GM23338 (cell line): ENCODE measurements around the gene LOXL3. TPM values are rescaled to one million over a fixed set of nuclear protein-coding genes. Genes with fewer than 3 reads are reported as not detected.
A peak's percentile ranks its signal among the peaks of the same experiment; 100 is the strongest.

ENCODE experiments used
- ATAC-seq: fragments of 200-7000 bp; cut with Tn5 transposase; 3 replicates; pipeline ENCODE4 v1.9.1; 2020
- DNase-seq: peaks from one replicate; pipeline ENCODE4 v3.0.0-alpha.2; 2015; ENCODE audit warnings: low spot score
- H2AFZ ChIP-seq: fragments of 200-600 bp; sonication (generic); 2 replicates; pipeline ENCODE4 v1.8.0; 2016; ENCODE audit warnings: antibody characterized with exemption, mild to moderate bottlenecking, moderate library complexity
- H3F3A ChIP-seq: fragments of 200-600 bp; sonication (generic); replicated peaks from 2 replicates; pipeline ENCODE4 v1.8.0; 2017; ENCODE audit warnings: antibody characterized with exemption, mixed run types, low read depth
- H3K27ac ChIP-seq: fragments of 200-600 bp; sonication (generic); 2 replicates; pipeline ENCODE4 v1.6.1; 2016; ENCODE audit warnings: low read depth
- H3K27me3 ChIP-seq: fragments of 200-600 bp; sonication (generic); 2 replicates; pipeline ENCODE4 v1.8.0; 2016; ENCODE audit warnings: mild to moderate bottlenecking, mixed run types, moderate library complexity; ENCODE audit not compliant: insufficient read depth
- H3K36me3 ChIP-seq: fragments of 200-600 bp; sonication (generic); 2 replicates; pipeline ENCODE4 v1.8.0; 2016; ENCODE audit warnings: mild to moderate bottlenecking; ENCODE audit not compliant: insufficient read depth
- H3K4me1 ChIP-seq: fragments of 200-600 bp; sonication (generic); 2 replicates; pipeline ENCODE4 v1.8.0; 2016; ENCODE audit warnings: mild to moderate bottlenecking, moderate library complexity; ENCODE audit not compliant: insufficient read depth
- H3K4me2 ChIP-seq: fragments of 200-600 bp; sonication (generic); 2 replicates; pipeline ENCODE4 v1.7.1; 2017; ENCODE audit warnings: mixed run types
- H3K4me3 ChIP-seq: fragments of 200-600 bp; sonication (generic); 2 replicates; pipeline ENCODE4 v1.6.1; 2016; ENCODE audit warnings: mixed run types
- H3K79me2 ChIP-seq: fragments of 200-600 bp; sonication (generic); replicated peaks from 2 replicates; pipeline ENCODE4 v1.8.0; 2017; ENCODE audit warnings: mild to moderate bottlenecking; ENCODE audit not compliant: insufficient read depth
- H3K9me2 ChIP-seq: fragments of 200-600 bp; sonication (generic); 2 replicates; pipeline ENCODE4 v1.8.0; 2017; ENCODE audit not compliant: insufficient read depth
- H4K20me1 ChIP-seq: fragments of 200-600 bp; sonication (generic); replicated peaks from 2 replicates; pipeline ENCODE4 v1.8.0; 2017; ENCODE audit warnings: mild to moderate bottlenecking; ENCODE audit not compliant: insufficient read depth
- H3K27ac Mint-ChIP-seq: 2 replicates; pipeline ENCODE4 v1.8.0; 2020; ENCODE audit warnings: inconsistent platforms, mild to moderate bottlenecking, moderate library complexity, mixed read lengths
- H3K27me3 Mint-ChIP-seq: 3 replicates; pipeline ENCODE4 v1.8.0; 2022; ENCODE audit warnings: low read depth, mild to moderate bottlenecking, moderate library complexity, mixed read lengths, inconsistent platforms; ENCODE audit not compliant: insufficient read depth, poor library complexity
- H3K36me3 Mint-ChIP-seq: 3 replicates; pipeline ENCODE4 v1.8.0; 2021; ENCODE audit warnings: low read depth, mild to moderate bottlenecking, inconsistent platforms, moderate library complexity, mixed read lengths
- H3K4me1 Mint-ChIP-seq: 3 replicates; pipeline ENCODE4 v1.8.0; 2020; ENCODE audit warnings: mild to moderate bottlenecking, inconsistent platforms, mixed read lengths
- H3K4me3 Mint-ChIP-seq: 3 replicates; pipeline ENCODE4 v1.8.0; 2021; ENCODE audit warnings: moderate library complexity, mild to moderate bottlenecking, inconsistent platforms, mixed read lengths
- H3K9me3 Mint-ChIP-seq: 3 replicates; pipeline ENCODE4 v1.8.0; 2020; ENCODE audit warnings: moderate library complexity, mild to moderate bottlenecking, inconsistent platforms, mixed read lengths
- CREB1 ChIP-seq: fragments of 250-450 bp; sonication (Bioruptor Pico); IDR thresholded peaks from 2 replicates; pipeline ENCODE4 v1.5.0; 2020; ENCODE audit warnings: low read depth, mild to moderate bottlenecking, moderate library complexity
- CTCF ChIP-seq, 2 experiments: fragments of 200-600 bp in 1 of 2; sonication (generic) in 1 of 2; conservative IDR thresholded peaks; 2 replicates each; pipeline versions ENCODE4 v1.5.1 to v1.6.1; 2016 to 2017; ENCODE audit warnings: antibody characterized with exemption in 2 of 2, low read depth in 2 of 2, mild to moderate bottlenecking in 2 of 2, moderate library complexity in 1 of 2
- ETS1 ChIP-seq: IDR thresholded peaks from 2 replicates; pipeline ENCODE4 v1.6.1; 2016; ENCODE audit warnings: antibody characterized with exemption
- EZH2 ChIP-seq: fragments of 200-600 bp; sonication (generic); IDR thresholded peaks from one replicate; pipeline ENCODE4 v1.8.0; 2017; ENCODE audit warnings: antibody characterized with exemption, mild to moderate bottlenecking, low read depth; ENCODE audit not compliant: unreplicated experiment
- EZH2phosphoT487 ChIP-seq: fragments of 200-600 bp; sonication (generic); IDR thresholded peaks from one replicate; pipeline ENCODE4 v1.8.1; 2018; ENCODE audit warnings: antibody characterized with exemption; ENCODE audit not compliant: unreplicated experiment
- JUNB ChIP-seq: IDR thresholded peaks from one replicate; pipeline ENCODE4 v1.6.1; 2016; ENCODE audit warnings: antibody characterized with exemption; ENCODE audit not compliant: unreplicated experiment
- NANOG ChIP-seq: IDR thresholded peaks from 2 replicates; pipeline ENCODE4 v1.6.1; 2016; ENCODE audit warnings: antibody characterized with exemption, borderline replicate concordance
- POLR2AphosphoS5 ChIP-seq: IDR thresholded peaks from 2 replicates; pipeline ENCODE4 v1.6.1; 2016; ENCODE audit warnings: antibody characterized with exemption, low read depth
- REST ChIP-seq: IDR thresholded peaks from one replicate; pipeline ENCODE4 v1.6.1; 2018; ENCODE audit warnings: antibody characterized with exemption; ENCODE audit not compliant: unreplicated experiment
- STAT1 ChIP-seq: IDR thresholded peaks from one replicate; pipeline ENCODE4 v1.6.1; 2016; ENCODE audit warnings: antibody characterized with exemption; ENCODE audit not compliant: unreplicated experiment
- ZNF114 ChIP-seq: fragments of 250-450 bp; sonication (Bioruptor Pico); IDR thresholded peaks from 2 replicates; pipeline ENCODE4 v1.5.0; 2020; ENCODE audit warnings: mild to moderate bottlenecking, moderate library complexity
- ZNF331 ChIP-seq: fragments of 250-450 bp; sonication (Bioruptor Pico); IDR thresholded peaks from 2 replicates; pipeline ENCODE4 v1.5.0; 2020; ENCODE audit warnings: low read depth, mild to moderate bottlenecking, moderate library complexity
- ZNF462 ChIP-seq: fragments of 250-450 bp; sonication (Bioruptor Pico); IDR thresholded peaks from 2 replicates; pipeline ENCODE4 v1.5.0; 2020; ENCODE audit warnings: mild to moderate bottlenecking, moderate library complexity
- polyA plus RNA-seq: library from polyadenylated mRNA; unstranded; fragments of >200 nt; fragmentation: Nextera tagmentation; extraction: Ambion mirVana; gene quantifications from 2 replicates; pipeline ENCODE4 v1.2.1, GENCODE V29; 2016
- total RNA-seq: library from RNA; depleted of rRNA; stranded (reverse); fragments of >200 nt; shearing (Covaris generic); gene quantifications from 2 replicates; pipeline ENCODE4 v1.2.3, GENCODE V29; 2014

Gene LOXL3
- total and polyA plus RNA-seq, 2 experiments from 2014 or later, result 4.7 to 14.9 TPM

GRCh38 chr2:74504591-74504990 is 49.2 kb downstream of the LOXL3 start:
- Histone ChIP-seq H3K4me3 (peak overlapping the region; percentile 71; the same call in 1 of the 2 replicates), H3K27me3 (peaks cover 92% of the 10 kb centered on the region), H2AFZ (no peak overlapping the region), H4K20me1 (peaks cover 11% of the 10 kb centered on the region), H3K4me1 (peaks cover 46% of the 10 kb centered on the region), H3K79me2 (peaks cover 8% of the 10 kb centered on the region), H3K4me2 (peak overlapping the region; percentile 95), H3K27ac (no peak overlapping the region), H3K36me3 (peaks cover 7% of the 10 kb centered on the region; the same call in 1 of the 2 replicates), H3K9me2 (no peaks in the 10 kb centered on the region), H3F3A (peaks cover 29% of the 10 kb centered on the region)
- DNase-seq (no peak), ATAC-seq (no peak)
- Mint-ChIP-seq H3K36me3 (peaks cover 28% of the 10 kb centered on the region), H3K27ac (no peak overlapping the region), H3K4me3 (peak overlapping the region; percentile 86), H3K9me3 (no peaks in the 10 kb centered on the region; the same call in 1 of the 3 replicates), H3K27me3 (peaks cover 96% of the 10 kb centered on the region), H3K4me1 (peaks cover 53% of the 10 kb centered on the region)
- TF ChIP-seq JUNB (no peak), EZH2 (no peak), REST (no peak), CTCF (conservative IDR thresholded peaks at IDR 0.05; ENCODE audit: low read depth in 2 of 2) (no peak), NANOG (no peak), EZH2phosphoT487 (no peak), ETS1 (no peak), STAT1 (no peak), ZNF462 (CRISPR knock-in tag) (no peak), ZNF114 (CRISPR knock-in tag) (no peak), ZNF331 (no peak), CREB1 (no peak), POLR2AphosphoS5 (no peak)
